SHP77 (cell line): ENCODE results near the gene SPOP.
"Not testable (repeated sequence)": the region's sequence is repeated elsewhere in the genome, so short reads cannot be mapped to it uniquely, and the experiment has no call there.

ENCODE experiments used
- DNase-seq, 2 experiments: peaks; one replicate each; lab custom pipeline; 2025; lab: John Stamatoyannopoulos, UW

SPOP gene

GRCh38 chr17:49695698-49696232 lies 17.9 kb upstream of the SPOP start:
- no peak for DNase-seq

- peak in 1 of 2 experiments; percentile 29 for DNase-seq
Measured at GRCh38 chr17:49694847-49695697, 17.2 kb upstream of the SPOP start.

- no peak for DNase-seq
Measured at GRCh38 chr17:49692751-49693150, 14.9 kb upstream of the SPOP start.

GRCh38 chr17:49691677-49692191 lies 13.8 kb upstream of the SPOP start:
- no peak for DNase-seq

GRCh38 chr17:49691086-49691676 lies 13.3 kb upstream of the SPOP start:
- no peak for DNase-seq

- no peak for DNase-seq
Measured at GRCh38 chr17:49690256-49690655, 12.4 kb upstream of the SPOP start.

GRCh38 chr17:49688848-49689247 lies 11.0 kb upstream of the SPOP start:
- no peak for DNase-seq

- no peak for DNase-seq
Measured at GRCh38 chr17:49687878-49688491, 10.1 kb upstream of the SPOP start.

GRCh38 chr17:49681106-49681979 lies 3.4 kb upstream of the SPOP start:
- no peak for DNase-seq

- DNase-seq: no peak
Measured at GRCh38 chr17:49680314-49680713, 2.4 kb upstream of the SPOP start.

GRCh38 chr17:49677134-49677932 lies 564 bp downstream of the SPOP start:
- peak; percentile 88 to 98 for DNase-seq

- DNase-seq: no peak
Measured at GRCh38 chr17:49676276-49676868, 1.5 kb downstream of the SPOP start.

- DNase-seq: no peak
Measured at GRCh38 chr17:49674507-49674906, 3.4 kb downstream of the SPOP start.

- not testable (repeated sequence) for DNase-seq
Measured at GRCh38 chr17:49673679-49674078, 4.2 kb downstream of the SPOP start.

- DNase-seq: no peak
Measured at GRCh38 chr17:49670641-49671040, 7.3 kb downstream of the SPOP start.

- DNase-seq: no peak
Measured at GRCh38 chr17:49670002-49670401, 7.9 kb downstream of the SPOP start.

GRCh38 chr17:49667854-49668253 lies 10.0 kb downstream of the SPOP start:
- DNase-seq: no peak

GRCh38 chr17:49664706-49665211 lies 13.1 kb downstream of the SPOP start:
- DNase-seq: no peak

- DNase-seq: no peak
Measured at GRCh38 chr17:49659661-49660382, 18.1 kb downstream of the SPOP start.
